IPS DF 4.7 (cell line): ENCODE results near the gene PDK1.
"Not testable (repeated sequence)": the region's sequence is repeated elsewhere in the genome, so short reads cannot be mapped to it uniquely, and the experiment has no call there.

ENCODE experiments used
- DNase-seq: peaks from one replicate; pipeline ENCODE4 v3.0.0-alpha.2; 2013; ENCODE audit warnings: low spot score; ENCODE audit errors: extremely low read depth

PDK1 gene

DNA sequence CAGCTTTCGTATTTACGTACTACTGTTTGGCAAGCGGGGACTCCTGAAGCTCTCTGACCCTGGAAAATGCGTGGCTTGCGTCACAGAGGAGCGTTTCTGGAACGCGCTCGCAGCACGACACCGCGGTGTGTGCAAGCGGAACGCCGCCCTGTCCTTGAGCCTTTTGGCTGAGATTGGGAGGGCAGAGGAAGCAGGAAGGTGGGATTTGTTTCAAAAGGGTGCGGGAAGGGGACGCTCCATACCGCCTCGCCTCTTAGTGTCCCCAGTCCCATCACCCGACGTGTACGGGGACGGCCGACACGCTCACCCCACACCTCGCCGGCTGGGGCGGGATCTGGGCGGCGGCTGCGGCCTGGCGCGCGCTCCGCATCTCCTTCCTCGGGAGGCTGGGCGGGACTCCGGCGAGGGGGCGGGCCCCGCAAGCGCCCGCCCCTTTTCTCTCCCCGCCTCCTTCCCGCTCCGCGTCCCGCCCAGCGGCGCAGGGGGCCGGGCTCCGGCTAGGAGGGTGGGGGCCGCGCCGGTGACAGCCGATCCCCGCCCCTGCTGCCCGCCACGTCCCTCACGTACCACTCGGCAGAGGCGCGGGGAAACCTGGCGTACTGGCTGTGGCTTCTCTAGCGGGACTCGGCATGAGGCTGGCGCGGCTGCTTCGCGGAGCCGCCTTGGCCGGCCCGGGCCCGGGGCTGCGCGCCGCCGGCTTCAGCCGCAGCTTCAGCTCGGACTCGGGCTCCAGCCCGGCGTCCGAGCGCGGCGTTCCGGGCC is at the start of gene PDK1:
Gene PDK1 (plus strand): TSS at position 569 of the 762 bp plus-strand sequence. CDS start 61 bp downstream, at position 630.
- no peak for DNase-seq

DNA sequence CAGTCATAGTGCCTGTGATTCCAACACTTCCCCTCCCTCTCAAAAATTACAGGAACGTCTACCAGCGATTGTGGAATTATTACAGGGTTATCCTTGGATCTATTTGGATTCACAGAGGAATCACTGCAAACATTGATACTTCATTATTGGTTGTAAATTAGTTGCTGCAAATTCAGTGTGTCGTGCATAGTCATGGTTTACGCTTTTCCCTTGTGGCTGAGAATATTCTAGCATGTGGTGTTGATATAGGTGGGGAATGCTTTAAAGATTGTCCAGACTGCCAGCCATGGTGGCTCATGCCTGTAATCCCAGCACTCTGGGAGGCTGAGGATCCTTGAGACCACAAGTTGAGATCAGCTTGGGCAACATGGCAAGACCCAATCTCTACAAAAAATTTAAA is 48.7 kb upstream of the PDK1 start:
- DNase-seq, result no peak

DNA sequence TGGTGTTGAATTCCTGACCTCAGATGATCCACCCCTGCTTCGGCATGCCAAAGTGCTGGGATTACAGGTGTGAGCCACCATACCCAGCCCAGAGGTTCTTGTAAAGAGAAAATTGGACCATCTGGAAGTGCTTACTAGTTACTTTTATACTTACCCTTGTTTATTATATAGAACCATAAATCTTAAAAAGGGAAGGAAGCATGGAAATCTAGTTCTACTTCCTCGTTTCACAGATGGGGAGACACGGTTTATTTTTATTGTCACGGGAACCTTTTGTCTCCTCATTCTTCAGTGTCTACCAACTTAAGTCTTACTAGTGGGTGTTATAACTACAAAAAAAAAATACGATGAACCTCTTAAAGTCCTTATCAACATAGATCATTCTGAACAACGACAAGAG is 45.8 kb upstream of the PDK1 start:
- DNase-seq, result no peak

DNA sequence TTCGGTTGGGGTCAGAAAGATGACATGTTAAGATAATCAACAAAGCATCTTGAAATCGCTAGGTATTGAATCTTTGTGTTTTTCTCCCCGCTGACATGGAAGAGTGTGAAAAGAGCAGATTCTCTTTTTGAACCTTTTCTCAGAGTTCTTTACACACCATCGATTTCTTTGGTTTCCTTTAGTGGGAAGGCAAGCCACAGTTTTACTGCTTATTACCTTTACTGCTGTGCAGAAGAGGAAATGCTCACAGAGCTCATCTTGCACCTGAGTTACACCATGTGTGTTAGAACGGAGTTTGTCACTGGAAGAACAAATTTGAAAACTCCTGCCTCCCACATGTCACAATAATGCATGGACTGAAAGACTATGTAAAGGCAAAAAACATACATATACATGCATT is 45.3 kb upstream of the PDK1 start:
- no peak for DNase-seq

DNA sequence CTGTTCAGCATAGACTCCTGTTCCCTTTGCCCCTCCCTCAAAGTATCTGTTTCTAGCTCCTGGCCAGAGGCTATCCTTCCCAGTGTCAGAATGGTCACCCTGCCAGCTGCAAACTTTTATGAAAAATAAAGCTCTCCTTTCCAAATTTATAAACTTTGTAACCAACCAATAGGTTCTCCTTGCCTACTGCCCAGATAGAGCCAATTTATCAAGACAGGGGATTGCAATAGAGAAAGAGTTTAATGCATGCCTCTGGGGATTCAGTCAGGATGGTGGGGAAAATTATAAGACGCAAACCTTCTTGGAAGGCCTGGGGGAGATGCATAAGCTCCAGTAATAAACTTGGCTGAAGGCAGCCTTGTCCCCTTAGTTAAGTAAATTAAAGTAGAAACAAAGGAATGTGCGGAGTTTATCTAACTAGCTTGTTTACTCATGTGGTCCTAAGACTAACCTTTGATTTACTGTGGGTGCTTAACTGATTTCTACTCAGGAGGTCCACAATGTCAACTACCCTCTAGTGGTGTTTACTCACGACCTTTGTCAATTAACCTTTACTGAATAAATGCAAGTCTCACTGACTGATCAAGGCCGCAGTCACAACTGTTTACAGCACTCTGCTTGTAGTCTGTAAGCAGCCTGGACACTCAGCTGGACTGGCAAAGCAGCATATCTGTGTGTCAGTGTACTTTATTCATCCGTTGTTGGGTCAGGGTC is 42.9 kb upstream of the PDK1 start:
- DNase-seq, result no peak

DNA sequence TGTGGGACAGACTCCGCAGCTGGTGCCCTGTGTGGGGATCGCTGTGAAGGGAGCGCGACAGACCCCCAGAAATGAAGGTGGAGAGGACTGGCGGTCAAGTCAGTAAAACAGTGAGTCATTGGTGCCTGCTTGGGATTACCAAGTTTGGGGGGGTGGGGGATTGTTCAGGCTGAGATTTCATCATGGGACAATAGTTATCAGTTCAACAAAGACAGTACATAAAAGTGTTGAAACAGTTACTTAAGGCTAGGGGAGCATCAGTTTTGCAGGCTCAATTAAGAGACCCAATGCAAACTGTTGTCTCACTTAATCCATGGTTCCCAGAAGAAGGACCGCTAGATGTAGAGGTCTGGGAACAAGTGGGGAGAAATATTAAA is 42.4 kb upstream of the PDK1 start:
- DNase-seq, result no peak

DNA sequence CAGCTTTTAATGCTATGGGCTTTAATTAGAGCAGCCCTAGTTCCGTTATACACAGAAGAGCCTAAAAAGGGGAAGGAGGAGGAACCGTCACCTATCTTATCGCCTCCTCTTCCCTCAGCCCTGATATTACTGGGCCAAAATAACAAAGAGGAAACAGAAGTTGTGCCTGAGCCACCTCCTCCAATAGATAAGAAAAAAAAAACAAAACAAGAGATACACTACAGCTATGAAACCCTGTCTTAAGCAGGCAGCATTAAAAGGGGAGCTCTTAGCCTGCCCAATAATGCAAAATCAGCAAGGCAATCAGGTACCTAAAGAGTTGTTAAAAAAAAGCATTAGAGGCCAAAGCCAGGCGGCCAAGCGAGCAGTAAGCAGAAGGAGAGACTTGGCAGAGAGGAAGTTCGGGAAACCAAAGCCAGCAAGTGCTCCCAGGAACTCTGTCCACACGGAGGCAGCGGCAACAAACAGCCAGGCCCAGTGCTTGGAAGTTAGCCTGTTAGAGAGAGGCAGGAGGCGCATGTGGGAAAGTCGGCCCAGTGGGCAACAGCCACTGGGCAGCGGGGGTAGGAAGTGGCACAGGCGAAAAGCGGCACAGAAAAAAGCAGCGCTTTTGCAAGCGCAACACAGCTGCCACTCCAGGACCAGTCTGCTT is 41.8 kb upstream of the PDK1 start:
- DNase-seq, result no peak

DNA sequence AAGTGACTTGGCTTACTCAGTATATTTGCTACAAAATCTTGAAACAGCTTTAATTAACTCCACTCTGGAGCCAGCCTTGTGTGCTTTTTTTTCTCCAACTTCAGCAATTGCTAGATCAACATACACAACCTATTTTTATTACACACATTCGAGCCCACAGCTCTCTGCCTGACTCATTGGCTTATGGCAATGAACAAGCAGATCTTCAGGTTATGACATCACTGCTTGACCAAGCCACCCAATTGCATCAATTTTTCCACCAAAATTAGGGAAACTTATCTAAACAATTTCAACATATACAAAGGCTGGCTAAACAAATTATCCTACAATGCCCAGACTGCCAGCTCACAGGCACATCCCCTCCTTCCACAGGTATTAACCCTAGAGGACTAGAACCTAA is 39.6 kb upstream of the PDK1 start:
- no peak for DNase-seq

DNA sequence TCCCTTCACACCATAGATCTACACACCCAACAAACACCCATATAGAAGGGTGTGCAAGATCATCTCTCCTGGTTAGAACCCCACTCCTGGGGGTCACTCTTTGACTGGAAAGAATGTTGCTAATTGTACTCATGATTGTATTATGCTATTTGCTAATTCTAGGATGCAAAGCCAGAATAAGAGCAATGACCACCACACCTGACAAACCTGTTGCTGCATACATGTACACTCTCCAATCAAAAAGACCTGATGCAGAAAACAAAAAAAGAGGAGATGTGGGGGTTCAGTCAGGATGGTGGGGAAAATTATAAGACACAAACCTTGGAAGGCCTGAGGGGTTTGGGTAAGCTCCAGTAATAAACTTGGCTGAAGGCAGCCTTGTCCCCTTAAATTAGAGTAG is 36.9 kb upstream of the PDK1 start:
- DNase-seq, result no peak

DNA sequence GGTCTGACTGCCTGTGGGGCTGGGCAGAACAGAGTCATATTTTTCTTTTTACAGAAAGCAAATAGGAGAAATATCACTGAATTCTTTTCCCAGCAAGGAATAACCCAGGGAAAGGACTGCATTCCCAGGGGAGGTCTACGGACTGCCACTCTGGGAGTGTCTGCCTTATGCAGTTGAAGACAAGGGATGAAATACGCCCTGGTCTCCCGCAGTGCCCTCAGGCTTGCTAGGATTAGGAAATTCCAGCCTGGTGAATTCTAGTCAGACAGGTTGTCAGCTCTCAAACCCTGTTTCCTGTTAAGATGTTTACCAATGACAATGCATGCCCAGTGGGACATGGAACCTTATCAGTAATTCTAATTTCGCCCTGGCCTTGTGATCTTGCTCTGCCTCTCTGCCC is 30.3 kb upstream of the PDK1 start:
- no peak for DNase-seq

DNA sequence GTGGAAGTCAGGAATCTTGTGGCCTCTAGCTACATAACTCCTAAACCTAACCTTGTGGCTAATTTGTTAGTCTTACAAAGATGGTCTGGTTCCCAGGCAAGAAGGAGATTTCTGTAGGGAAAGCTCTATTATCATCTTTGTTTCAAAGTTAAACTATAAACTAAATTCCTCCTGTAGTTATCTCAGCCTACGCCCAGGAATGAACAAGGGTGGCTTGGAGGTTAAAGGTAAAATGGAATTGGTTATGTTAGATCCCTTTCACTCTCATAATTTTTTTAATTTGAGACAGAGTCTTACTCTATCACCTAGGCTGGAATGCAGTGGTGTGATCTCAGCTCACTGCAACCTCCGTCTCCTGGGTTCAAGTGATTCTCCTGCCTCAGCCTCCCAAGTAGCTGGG is 24.6 kb upstream of the PDK1 start:
- DNase-seq, result no peak

DNA sequence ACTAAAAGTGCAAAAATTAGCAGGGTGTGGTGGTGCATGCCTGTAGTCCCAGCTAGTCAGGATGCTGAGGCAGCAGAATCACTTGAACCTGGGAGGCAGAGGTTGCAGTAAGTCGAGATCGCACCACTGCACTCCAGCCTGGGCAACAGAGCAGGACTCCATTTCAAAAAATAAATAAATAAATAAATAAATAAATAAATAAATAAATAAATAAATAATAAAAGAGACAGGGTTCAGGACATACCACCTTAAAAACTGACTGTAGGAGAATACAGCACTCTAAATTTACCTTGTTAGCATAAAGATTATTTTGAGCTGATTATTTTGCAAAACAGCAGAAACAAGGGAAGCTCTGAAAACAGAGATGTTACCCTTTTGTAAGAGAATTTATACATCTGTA is 23.4 kb upstream of the PDK1 start:
- DNase-seq, result not testable (repeated sequence)

DNA sequence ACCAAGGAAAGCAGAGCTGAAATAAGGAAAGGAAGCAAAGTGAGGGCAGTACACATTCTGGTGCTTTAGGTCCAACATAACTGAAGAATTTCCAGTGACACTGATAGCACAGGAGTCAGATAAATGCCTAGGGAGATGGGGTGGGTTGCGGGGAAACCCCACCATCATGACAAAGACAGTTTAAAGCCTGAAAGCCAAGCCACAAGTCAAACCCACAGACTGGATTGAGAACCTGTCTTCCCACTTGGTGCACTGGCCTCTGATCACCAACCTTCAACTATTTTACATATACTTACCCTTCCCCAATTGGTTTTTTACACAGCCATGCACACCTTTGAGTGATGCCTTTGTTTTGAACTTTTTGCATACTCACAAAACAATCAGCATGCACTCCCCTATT is 22.2 kb upstream of the PDK1 start:
- no peak for DNase-seq

DNA sequence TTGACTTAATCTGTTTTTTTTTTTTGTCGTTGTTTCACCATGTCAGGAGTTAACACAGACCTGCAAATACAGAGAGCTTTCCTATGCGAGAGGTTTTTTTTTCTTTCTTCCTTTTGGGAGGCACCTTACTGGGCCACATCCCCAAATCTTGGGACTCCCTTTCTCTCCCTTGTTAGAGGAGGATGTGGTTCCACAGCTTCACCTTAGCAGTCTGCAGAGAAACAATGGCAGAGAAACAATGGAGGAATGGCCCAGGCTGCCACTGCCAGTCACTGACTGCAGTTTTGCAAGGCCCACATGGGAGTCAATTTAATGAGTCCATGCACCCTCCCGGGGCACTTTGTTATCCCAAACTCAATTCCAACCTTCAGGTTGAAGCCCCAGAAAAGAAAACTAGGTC is 20.8 kb upstream of the PDK1 start:
- DNase-seq, result no peak

DNA sequence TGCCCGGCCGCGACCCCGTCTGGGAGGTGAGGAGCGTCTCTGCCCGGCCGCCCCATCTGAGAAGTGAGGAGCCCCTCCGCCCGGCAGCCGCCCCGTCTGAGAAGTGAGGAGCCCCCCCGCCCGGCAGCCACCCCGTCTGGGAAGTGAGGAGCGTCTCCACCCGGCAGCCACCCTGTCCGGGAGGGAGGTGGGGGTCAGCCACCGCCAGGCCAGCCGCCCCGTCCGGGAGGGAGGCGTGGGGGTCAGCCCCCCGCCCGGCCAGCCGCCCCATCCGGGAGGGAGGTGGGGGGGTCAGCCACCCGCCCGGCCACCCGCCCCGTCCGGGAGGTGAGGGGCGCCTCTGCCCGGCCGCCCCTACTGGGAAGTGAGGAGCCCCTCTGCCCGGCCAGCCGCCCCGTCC is 18.0 kb upstream of the PDK1 start:
- not testable (repeated sequence) for DNase-seq

DNA sequence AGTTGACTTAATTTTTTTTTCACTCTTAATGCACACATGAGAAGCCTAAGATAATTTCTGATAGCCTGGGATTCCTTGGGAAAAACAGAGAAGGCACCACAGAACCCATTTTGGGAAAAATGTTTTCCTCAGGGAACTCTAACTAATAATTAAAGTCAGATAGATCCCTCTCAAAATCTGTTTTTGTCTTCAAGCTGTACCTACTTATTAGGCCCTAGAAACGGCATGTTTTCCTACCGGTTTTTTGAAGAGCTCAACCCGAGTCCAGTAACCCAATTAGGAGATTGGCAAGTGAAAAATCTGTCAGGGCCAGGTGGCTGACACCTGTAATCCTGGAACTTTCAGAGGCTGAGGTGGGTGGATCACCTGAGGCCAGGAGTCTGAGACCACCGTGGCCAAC is 16.1 kb upstream of the PDK1 start:
- DNase-seq, result no peak

DNA sequence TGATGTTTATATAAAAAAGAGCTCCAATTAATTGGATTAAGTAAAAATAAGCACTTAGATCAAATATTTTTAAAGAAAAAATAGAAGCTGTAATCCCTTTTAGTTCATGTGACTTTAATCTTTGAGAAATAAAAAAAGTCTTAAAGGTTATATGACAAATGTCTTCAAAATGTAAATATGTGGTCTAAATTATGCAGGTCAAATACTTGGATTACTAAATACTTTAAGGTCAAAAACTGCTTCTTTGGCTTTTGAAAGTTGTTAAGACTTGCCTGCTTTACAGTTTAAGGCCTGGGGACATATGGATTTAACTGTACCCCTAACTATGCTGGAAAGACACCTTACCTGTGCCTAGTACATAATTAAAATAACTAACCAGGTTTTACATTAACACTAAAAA is 15.5 kb upstream of the PDK1 start:
- DNase-seq, result no peak

DNA sequence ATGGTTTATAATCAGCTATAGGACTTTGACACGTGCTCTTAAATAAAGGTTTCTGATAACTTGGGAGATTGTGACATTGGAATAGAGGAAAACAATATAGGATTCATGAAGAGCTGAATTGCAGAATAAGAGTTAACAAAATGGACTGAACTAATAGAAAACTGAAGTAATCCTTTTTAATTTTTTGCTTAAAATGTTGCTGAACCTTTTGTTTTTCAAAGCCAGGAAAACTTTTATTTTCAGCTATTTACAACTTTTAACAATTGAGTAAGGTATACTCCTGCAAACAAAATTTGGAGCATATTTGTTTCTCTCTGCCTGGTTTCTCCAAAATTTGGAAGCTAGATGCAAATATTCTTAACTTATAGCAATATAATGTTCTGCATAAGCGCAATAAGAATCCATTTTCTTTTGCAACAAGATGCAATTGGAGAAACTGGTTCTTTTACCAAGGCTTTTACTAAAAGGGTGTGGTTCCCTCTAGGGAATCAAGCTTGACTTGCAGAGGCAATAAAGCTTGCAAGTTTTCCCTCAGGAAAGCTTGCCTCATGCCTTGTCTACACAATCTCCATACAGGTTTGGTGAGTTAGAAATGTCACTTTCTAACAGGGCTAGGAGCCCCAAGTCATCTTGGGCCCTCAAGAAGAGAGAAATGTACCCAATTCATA is 10.3 kb upstream of the PDK1 start:
- no peak for DNase-seq

DNA sequence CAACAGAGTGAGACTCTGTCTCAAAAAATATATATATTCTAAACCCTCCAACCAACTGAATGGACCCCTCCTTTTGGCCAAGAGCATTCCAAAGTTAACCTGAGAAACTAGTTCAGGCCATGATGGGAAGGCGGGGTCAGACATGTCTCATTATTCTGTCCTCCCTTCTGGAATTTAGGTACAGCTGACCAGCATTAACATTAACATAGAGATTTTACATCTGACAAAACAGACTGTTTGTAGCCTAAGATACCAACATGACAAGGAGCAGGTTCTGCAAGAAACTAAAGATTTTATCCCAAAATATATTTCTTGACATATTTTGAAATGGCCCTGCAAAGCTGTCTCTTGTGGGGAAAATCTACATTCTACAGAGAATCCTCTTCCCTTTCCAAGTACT is 6.8 kb upstream of the PDK1 start:
- no peak for DNase-seq

DNA sequence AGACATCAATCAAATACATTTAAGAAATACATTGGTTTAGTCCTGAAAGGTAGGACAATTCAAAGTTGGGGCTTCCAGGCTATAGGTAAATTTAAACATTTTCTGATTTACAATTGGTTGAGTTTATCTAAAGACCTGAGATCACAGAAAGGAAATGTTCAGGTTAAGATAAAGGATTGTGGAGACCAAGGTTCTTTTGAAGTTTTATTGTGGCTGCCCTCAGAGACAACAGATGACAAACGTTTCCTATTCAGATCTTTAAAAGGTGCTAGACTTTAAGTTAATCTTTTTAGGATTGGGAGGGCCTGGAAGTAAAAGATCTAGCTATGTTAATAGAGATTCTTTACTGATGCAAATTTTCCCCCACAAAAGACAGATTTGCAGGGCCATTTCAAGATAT is 6.1 kb upstream of the PDK1 start:
- DNase-seq, result not testable (repeated sequence)

DNA sequence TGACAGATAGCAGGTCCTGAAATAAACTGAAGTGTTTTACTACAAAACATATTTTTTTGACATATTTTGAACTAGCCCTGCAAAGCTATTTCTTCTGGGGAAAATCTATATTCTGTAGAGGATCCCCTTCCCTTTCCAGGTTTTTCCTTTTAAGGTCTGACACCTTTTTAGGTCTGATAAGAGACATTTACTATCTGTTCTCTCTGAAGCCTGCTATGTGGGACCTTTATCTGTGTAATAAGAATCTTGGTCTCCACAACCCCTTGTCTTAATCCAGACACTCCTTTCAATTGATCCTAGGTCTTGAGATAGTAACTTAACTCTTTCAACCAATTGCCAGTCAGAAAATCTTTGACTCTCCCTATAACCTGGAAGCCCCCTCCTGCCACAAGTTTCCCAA is 5.5 kb upstream of the PDK1 start:
- no peak for DNase-seq

DNA sequence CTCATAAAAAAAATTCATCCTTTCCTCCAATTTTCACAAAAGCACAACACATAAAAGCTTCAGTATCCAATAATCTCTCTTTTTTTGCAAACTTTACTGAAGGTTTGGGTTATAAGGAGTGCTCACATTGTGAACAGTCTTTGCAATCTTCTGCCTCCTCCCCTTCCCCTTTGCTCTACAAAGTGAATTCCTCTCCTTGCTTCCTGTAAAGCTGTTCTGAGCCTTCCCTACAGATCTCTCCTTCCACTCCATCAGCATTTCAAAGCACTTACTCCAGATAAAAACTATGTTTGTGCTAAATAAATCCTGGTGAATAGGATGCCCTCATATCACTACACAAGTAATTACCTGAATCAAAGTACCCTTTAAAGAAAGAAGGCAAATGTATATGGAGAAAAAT is 4.6 kb upstream of the PDK1 start:
- DNase-seq, result no peak
